Measurements from ENCODE around the gene YWHAG. TPM values are rescaled to one million over a fixed set of nuclear protein-coding genes. Genes with fewer than 3 reads are reported as not detected.
"Not testable (repeated sequence)": the region's sequence is repeated elsewhere in the genome, so short reads cannot be mapped to it uniquely, and the experiment has no call there.

YWHAG gene
- total RNA-seq, 1 donor from 2014 or later, result 183 TPM

- intact Hi-C loops (cut with DNase I), result no loop called here
- DNase-seq (ENCODE audit: low spot score), result no peak
These were observed 24.5 kb upstream of the YWHAG start for GRCh38 chr7:76383089-76383944.

- DNase-seq (ENCODE audit: low spot score), result no peak
- intact Hi-C loops (cut with DNase I), result no loop called here
These were observed 23.0 kb upstream of the YWHAG start for GRCh38 chr7:76381814-76382213.

- intact Hi-C loops (cut with DNase I), result no loop called here
- DNase-seq (ENCODE audit: low spot score), result no peak
These were observed 21.8 kb upstream of the YWHAG start for GRCh38 chr7:76380623-76380966.

- DNase-seq (ENCODE audit: low spot score), result no peak
These were observed 18.6 kb upstream of the YWHAG start for GRCh38 chr7:76377186-76377918.

GRCh38 chr7:76375251-76375650, 16.5 kb upstream of the YWHAG start:
- intact Hi-C loops (cut with DNase I), result no loop called here
- DNase-seq (ENCODE audit: low spot score), result no peak

More at GRCh38 chr7:76377186-76377918, 18.6 kb upstream of the YWHAG start:
- intact Hi-C loops (cut with DNase I), result no loop called here

GRCh38 chr7:76372984-76373833, 14.4 kb upstream of the YWHAG start:
- no peak for DNase-seq (ENCODE audit: low spot score)
- intact Hi-C loops (cut with DNase I), result no loop called here

GRCh38 chr7:76371396-76371795, 12.6 kb upstream of the YWHAG start:
- DNase-seq (ENCODE audit: low spot score), result no peak
- intact Hi-C loops (cut with DNase I), result no loop called here

- intact Hi-C loops (cut with DNase I), result no loop called here
- no peak for DNase-seq (ENCODE audit: low spot score)
These were observed 10.2 kb upstream of the YWHAG start for GRCh38 chr7:76369018-76369417.

- intact Hi-C loops (cut with DNase I), result no loop called here
- DNase-seq (ENCODE audit: low spot score), result no peak
These were observed 9.4 kb upstream of the YWHAG start for GRCh38 chr7:76368190-76368589.

GRCh38 chr7:76364198-76364584, 5.4 kb upstream of the YWHAG start:
- intact Hi-C loops (cut with DNase I), result no loop called here
- no peak for DNase-seq (ENCODE audit: low spot score)

- intact Hi-C loops (cut with DNase I); DNase-seq (ENCODE audit: low spot score): not testable (repeated sequence)
These were observed 5.0 kb upstream of the YWHAG start for GRCh38 chr7:76363754-76364153.

- intact Hi-C loops (cut with DNase I), result loop anchor here (2.0 kb wide), 1 partner anchor 65 kb away; no protein-coding TSS in a partner anchor
- DNase-seq (ENCODE audit: low spot score), result no peak
These were observed 1.3 kb upstream of the YWHAG start for GRCh38 chr7:76359978-76360638.

GRCh38 chr7:76359111-76359977, 553 bp upstream of the YWHAG start:
- peak; percentile 99 for DNase-seq (ENCODE audit: low spot score)
- intact Hi-C loops (cut with DNase I), result loop anchor here (2.0 kb wide), 1 partner anchor 65 kb away; no protein-coding TSS in a partner anchor

- DNase-seq (ENCODE audit: low spot score), result peak; percentile 92
- intact Hi-C loops (cut with DNase I), result loop anchor here (1.0 to 2.0 kb wide), 2 partner anchors 40 to 63 kb away; no protein-coding TSS in a partner anchor
These were observed 745 bp downstream of the YWHAG start for GRCh38 chr7:76358011-76358480.

GRCh38 chr7:76357475-76358010, 1.2 kb downstream of the YWHAG start:
- no peak for DNase-seq (ENCODE audit: low spot score)
- intact Hi-C loops (cut with DNase I), result loop anchor here (1.0 to 2.0 kb wide), 2 partner anchors 39 to 63 kb away; no protein-coding TSS in a partner anchor

GRCh38 chr7:76356823-76357222, 2.0 kb downstream of the YWHAG start:
- intact Hi-C loops (cut with DNase I), result no loop called here
- DNase-seq (ENCODE audit: low spot score), result no peak

- DNase-seq (ENCODE audit: low spot score), result no peak
- intact Hi-C loops (cut with DNase I), result no loop called here
These were observed 2.7 kb downstream of the YWHAG start for GRCh38 chr7:76356115-76356514.
